Mesendoderm (in vitro differentiated cells): ENCODE measurements around the gene SLC30A7.

Experiments used
- DNase-seq: peaks from one replicate; pipeline ENCODE4 v3.0.0; 2013
- H2AK5ac ChIP-seq: 2 replicates; pipeline ENCODE4 v1.6.1; 2013; ENCODE audit warnings: low read length, inconsistent platforms
- H2BK120ac ChIP-seq: 2 replicates; pipeline ENCODE4 v1.6.1; 2013; ENCODE audit warnings: low read depth, mild to moderate bottlenecking, low read length, moderate library complexity, mixed read lengths
- H2BK15ac ChIP-seq: replicated peaks from 2 replicates; pipeline ENCODE4 v1.6.1; 2013; ENCODE audit warnings: low read depth, mild to moderate bottlenecking, moderate library complexity
- H2BK5ac ChIP-seq: 2 replicates; pipeline ENCODE4 v1.6.1; 2013; ENCODE audit warnings: low read length, inconsistent platforms
- H3K18ac ChIP-seq: 2 replicates; pipeline ENCODE4 v1.6.1; 2013; ENCODE audit warnings: mild to moderate bottlenecking, low read length, mixed read lengths
- H3K23ac ChIP-seq: one replicate; pipeline ENCODE4 v1.6.1; 2013; ENCODE audit warnings: low read length
- H3K27ac ChIP-seq: 2 replicates; pipeline ENCODE4 v1.5.1; 2013; ENCODE audit warnings: low read depth, mild to moderate bottlenecking, inconsistent platforms, low read length, moderate library complexity
- H3K27me3 ChIP-seq: 2 replicates; pipeline ENCODE4 v1.6.1; 2013; ENCODE audit warnings: low read length, control low read depth, mild to moderate bottlenecking, inconsistent platforms; ENCODE audit not compliant: insufficient read depth, poor library complexity
- H3K36me3 ChIP-seq: 2 replicates; pipeline ENCODE4 v1.6.1; 2013; ENCODE audit warnings: low read length, inconsistent platforms; ENCODE audit not compliant: control insufficient read depth, insufficient read depth
- H3K4ac ChIP-seq: one replicate; pipeline ENCODE4 v1.6.1; 2013; ENCODE audit warnings: low read depth, mild to moderate bottlenecking, low read length, moderate library complexity
- H3K4me1 ChIP-seq: 2 replicates; pipeline ENCODE4 v1.6.1; 2013; ENCODE audit warnings: low read depth, low read length, inconsistent platforms; ENCODE audit not compliant: control insufficient read depth
- H3K4me2 ChIP-seq: 2 replicates; pipeline ENCODE4 v1.6.1; 2013; ENCODE audit warnings: low read length
- H3K4me3 ChIP-seq: 2 replicates; pipeline ENCODE4 v1.5.1; 2013; ENCODE audit warnings: mild to moderate bottlenecking, low read length
- H3K56ac ChIP-seq: one replicate; pipeline ENCODE4 v1.6.1; 2013; ENCODE audit warnings: low read length
- H3K79me1 ChIP-seq: 2 replicates; pipeline ENCODE4 v1.6.1; 2013; ENCODE audit warnings: low read length, inconsistent platforms
- H3K79me2 ChIP-seq: 2 replicates; pipeline ENCODE4 v1.6.1; 2013; ENCODE audit warnings: mild to moderate bottlenecking, low read length; ENCODE audit not compliant: control insufficient read depth, insufficient read depth
- H3K9ac ChIP-seq: 2 replicates; pipeline ENCODE4 v1.6.1; 2013; ENCODE audit warnings: low read length, inconsistent platforms
- H4K5ac ChIP-seq: one replicate; pipeline ENCODE4 v1.6.1; 2013; ENCODE audit warnings: low read length
- H4K8ac ChIP-seq: one replicate; pipeline ENCODE4 v1.6.1; 2013; ENCODE audit warnings: low read depth, mild to moderate bottlenecking, control low read depth, low read length, moderate library complexity
- WGBS: extraction: QIAGEN DNeasy Blood & Tissue Kit; methylation state at CpG from one replicate; pipeline ENCODE4 v1.1.7; 2013; ENCODE audit warnings: low lambda C conversion rate, missing lambda C conversion rate; ENCODE audit not compliant: insufficient coverage; ENCODE audit errors: extremely low coverage; 5-methylcytosine and 5-hydroxymethylcytosine counted together

SLC30A7 gene

DNA sequence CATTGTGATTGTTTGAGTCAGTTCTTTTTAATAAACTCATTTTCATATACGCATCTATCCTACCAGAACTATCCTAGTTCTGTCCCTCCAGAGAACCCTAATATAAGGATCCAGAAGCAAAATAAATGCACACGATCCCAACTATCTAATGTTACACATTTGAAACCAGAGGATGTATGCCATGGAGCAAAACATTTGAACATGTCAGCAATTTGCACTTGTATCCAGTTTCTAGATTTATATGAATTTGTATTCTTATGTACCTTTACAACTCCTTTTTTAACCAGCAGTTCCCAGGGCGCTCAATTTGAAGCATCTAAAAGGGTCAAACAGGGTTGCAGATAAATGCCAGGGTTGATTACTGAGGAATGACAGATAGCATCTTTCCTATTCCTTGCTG is 3.3 kb upstream of the SLC30A7 start:
- Histone ChIP-seq H3K4me1 (peaks cover 3% of the 10 kb centered on the region), H4K8ac (no peak overlapping the region), H3K4me2 (no peak overlapping the region), H3K9ac (no peak overlapping the region), H3K4ac (no peak overlapping the region), H2BK15ac (no peak overlapping the region), H3K79me1 (peaks cover 9% of the 10 kb centered on the region), H3K23ac (no peak overlapping the region), H4K5ac (no peak overlapping the region), H3K4me3 (no peak overlapping the region), H3K56ac (peak overlapping the region; percentile 34), H2BK5ac (no peak overlapping the region), H3K27ac (no peak overlapping the region), H2BK120ac (no peak overlapping the region), H3K18ac (no peak overlapping the region), H2AK5ac (no peak overlapping the region), H3K27me3 (no peaks in the 10 kb centered on the region), H3K79me2 (peaks cover 26% of the 10 kb centered on the region), H3K36me3 (no peaks in the 10 kb centered on the region)
- WGBS: no CpG with 5 or more reads among the region's 3 CpGs
- DNase-seq: no peak

DNA sequence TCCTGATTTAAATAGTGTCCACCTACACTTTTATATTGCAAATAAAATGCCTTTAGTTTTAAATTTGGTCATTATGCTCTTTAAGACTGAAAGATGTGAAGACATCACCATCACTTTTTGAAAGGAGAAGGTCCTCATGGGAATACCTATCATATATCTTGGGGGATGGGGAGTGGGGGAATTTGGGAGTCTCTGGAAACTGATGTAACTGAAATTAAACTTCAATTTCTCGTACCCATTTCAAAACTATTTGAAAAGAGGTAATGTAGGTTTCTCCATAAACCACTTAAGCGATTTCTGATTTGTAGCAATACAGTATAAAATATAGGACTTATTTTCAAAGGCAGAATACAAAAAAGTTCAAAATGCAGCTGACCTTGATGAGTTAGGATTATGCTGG is 2.2 kb upstream of the SLC30A7 start:
- Histone ChIP-seq H4K5ac (no peak overlapping the region), H3K79me2 (peaks cover 26% of the 10 kb centered on the region), H3K4me2 (peak overlapping the region; percentile 20), H3K56ac (no peak overlapping the region), H3K4me3 (no peak overlapping the region), H2BK15ac (no peak overlapping the region), H3K9ac (peak overlapping the region; percentile 50), H3K27me3 (no peaks in the 10 kb centered on the region), H2BK5ac (no peak overlapping the region), H3K18ac (no peak overlapping the region), H3K27ac (no peak overlapping the region), H2AK5ac (no peak overlapping the region), H3K36me3 (no peaks in the 10 kb centered on the region), H3K4ac (no peak overlapping the region), H3K23ac (no peak overlapping the region), H3K79me1 (peaks cover 9% of the 10 kb centered on the region), H4K8ac (no peak overlapping the region), H2BK120ac (no peak overlapping the region), H3K4me1 (peaks cover 3% of the 10 kb centered on the region)
- WGBS: no CpG with 5 or more reads among the region's 2 CpGs
- DNase-seq: no peak

- Histone ChIP-seq H3K4me3 (peak within 1 kb of the TSS; percentile 95), H3K56ac (peak within 1 kb of the TSS; percentile 89), H3K79me2 (peaks cover 24% of the 10 kb centered on the region), H3K79me1 (peaks cover 12% of the 10 kb centered on the region), H3K23ac (no peak within 1 kb of the TSS), H2BK5ac (peak within 1 kb of the TSS; percentile 45), H3K4me2 (peak within 1 kb of the TSS; percentile 93), H3K9ac (peak within 1 kb of the TSS; percentile 93), H2BK120ac (peak within 1 kb of the TSS; percentile 75), H4K5ac (no peak within 1 kb of the TSS), H4K8ac (no peak within 1 kb of the TSS), H3K27me3 (no peaks in the 10 kb centered on the region), H3K27ac (peak within 1 kb of the TSS; percentile 99), H3K4ac (peak within 1 kb of the TSS; percentile 98), H3K36me3 (no peaks in the 10 kb centered on the region), H2BK15ac (no peak within 1 kb of the TSS), H2AK5ac (no peak within 1 kb of the TSS), H3K4me1 (peaks cover 3% of the 10 kb centered on the region), H3K18ac (peak within 1 kb of the TSS; percentile 61)
- no CpG with 5 or more reads among the region's 47 CpGs for WGBS
- peak; percentile 97 for DNase-seq
Measured at GRCh38 chr1:100894603-100895539, 1.0 kb upstream of the SLC30A7 start, which contains the start of gene EXTL2. EXTL2 (minus strand) TSS chr1:100894842; CDS start chr1:100888757, 6,085 bp downstream.

DNA sequence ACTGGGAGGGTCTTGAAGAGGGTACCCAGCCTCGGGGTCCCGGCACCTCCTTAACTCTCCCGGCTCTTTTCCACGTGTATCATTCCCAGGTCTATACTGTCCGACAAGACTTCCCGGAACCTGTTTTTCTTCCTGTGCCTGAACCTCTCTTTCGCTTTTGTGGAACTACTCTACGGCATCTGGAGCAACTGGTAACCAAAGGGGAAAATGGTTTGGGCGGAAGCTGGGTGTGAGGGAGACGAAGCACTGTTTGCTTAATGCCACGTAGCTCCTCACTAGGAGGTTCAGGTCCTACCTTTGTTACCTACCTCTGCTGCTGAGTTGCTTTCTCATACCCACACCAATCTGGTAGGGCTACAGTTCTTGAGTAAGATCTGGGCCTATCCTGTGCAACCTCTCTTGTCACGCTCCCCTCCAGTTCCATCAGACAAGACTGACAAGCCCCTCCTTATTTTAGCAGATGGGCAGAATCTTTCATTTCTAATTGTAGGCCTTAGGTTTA is 642 bp downstream of the SLC30A7 start:
- peak overlapping the region; percentile 93 for H3K56ac ChIP-seq
- no peaks in the 10 kb centered on the region for H3K27me3 ChIP-seq
- no peak overlapping the region for H2BK5ac ChIP-seq
- H3K9ac ChIP-seq: peak overlapping the region; percentile 95
- no CpG with 5 or more reads among the region's 12 CpGs for WGBS
- DNase-seq: peak; percentile 83
- H3K4me1 ChIP-seq: peaks cover 3% of the 10 kb centered on the region
- no peak overlapping the region for H4K5ac ChIP-seq
- no peak overlapping the region for H3K27ac ChIP-seq
- peaks cover 12% of the 10 kb centered on the region for H3K79me1 ChIP-seq
- no peak overlapping the region for H2AK5ac ChIP-seq
- H3K4me3 ChIP-seq: peak overlapping the region; percentile 99
- no peak overlapping the region for H2BK120ac ChIP-seq
- no peaks in the 10 kb centered on the region for H3K36me3 ChIP-seq
- H3K79me2 ChIP-seq: peaks cover 24% of the 10 kb centered on the region
- H3K23ac ChIP-seq: no peak overlapping the region
- H3K4ac ChIP-seq: peak overlapping the region; percentile 84
- no peak overlapping the region for H2BK15ac ChIP-seq
- no peak overlapping the region for H4K8ac ChIP-seq
- H3K18ac ChIP-seq: peak overlapping the region; percentile 45
- peak overlapping the region; percentile 89 for H3K4me2 ChIP-seq

DNA sequence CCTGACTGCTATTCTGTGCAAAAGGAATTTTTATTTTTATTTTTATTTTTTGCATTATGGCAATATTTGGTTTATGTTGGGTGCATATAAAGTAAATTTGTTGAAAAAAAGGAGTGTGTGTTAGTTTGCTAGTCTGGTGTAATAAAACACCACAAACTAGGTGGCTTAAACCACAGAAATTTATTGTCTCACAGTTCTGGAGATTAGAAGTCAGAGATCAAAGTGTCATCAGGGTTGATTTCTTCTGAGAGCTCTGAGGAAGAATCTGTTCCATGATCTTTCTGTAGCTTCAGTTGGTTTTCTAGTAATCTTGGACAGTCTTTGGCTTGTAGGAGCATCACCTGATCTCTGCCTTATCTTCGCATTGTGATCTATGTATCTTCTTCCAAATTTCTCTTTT is 6.5 kb downstream of the SLC30A7 start:
- Histone ChIP-seq H3K4me3 (no peak overlapping the region), H3K79me1 (peaks cover 6% of the 10 kb centered on the region), H2BK15ac (no peak overlapping the region), H4K8ac (no peak overlapping the region), H4K5ac (no peak overlapping the region), H3K23ac (no peak overlapping the region), H3K79me2 (peaks cover 4% of the 10 kb centered on the region), H3K4me1 (no peaks in the 10 kb centered on the region), H2AK5ac (no peak overlapping the region), H2BK5ac (no peak overlapping the region), H3K27me3 (no peaks in the 10 kb centered on the region), H3K56ac (no peak overlapping the region), H3K18ac (no peak overlapping the region), H2BK120ac (no peak overlapping the region), H3K27ac (no peak overlapping the region), H3K9ac (no peak overlapping the region), H3K4ac (no peak overlapping the region), H3K36me3 (no peaks in the 10 kb centered on the region), H3K4me2 (no peak overlapping the region)
- no peak for DNase-seq
- no CpG with 5 or more reads among the region's 1 CpG for WGBS
